ENCODE data around the gene ARID5B.

Gene ARID5B

GRCh38 chr10:62016623-62017490 is 115.4 kb downstream of the ARID5B start:
- Histone ChIP-seq H3K4me3 (ENCODE audit: low read length, poor library complexity, severe bottlenecking) (no peak overlapping the region), H3K9me2 (replicated peaks; ENCODE audit: low read depth, low read length) (no peaks in the 10 kb centered on the region), H3F3A (ENCODE audit: low read depth) (no peaks in the 10 kb centered on the region), H3K9ac (ENCODE audit: low read depth, low read length, poor library complexity, severe bottlenecking) (no peak overlapping the region), H3K79me2 (ENCODE audit: insufficient read depth, low read length) (peaks cover 86% of the 10 kb centered on the region), H4K20me1 (ENCODE audit: insufficient read depth, low read length, poor library complexity, severe bottlenecking) (peaks cover 17% of the 10 kb centered on the region), H2AFZ (ENCODE audit: low read length) (no peak overlapping the region), H3K4me1 (ENCODE audit: insufficient read depth, low read length, poor library complexity, severe bottlenecking) (peaks cover 39% of the 10 kb centered on the region), H3K36me3 (ENCODE audit: insufficient read depth, low read length) (peaks cover 63% of the 10 kb centered on the region; the same call in 1 of the 2 replicates), H3K4me2 (ENCODE audit: low read depth, low read length, poor library complexity, severe bottlenecking) (no peak overlapping the region), H3K9me3 (ENCODE audit: insufficient read depth, low read depth, low read length) (no peaks in the 10 kb centered on the region), H3K27me3 (ENCODE audit: insufficient read depth, low read length, poor library complexity, severe bottlenecking) (no peaks in the 10 kb centered on the region)
- no peak for TF ChIP-seq CTCF (conservative IDR thresholded peaks at IDR 0.05; ENCODE audit: low read length)
- no peak for TF ChIP-seq EZH2phosphoT487 (IDR thresholded peaks at IDR 0.05; ENCODE audit: borderline replicate concordance)

GRCh38 chr10:62017491-62017870 is 116.0 kb downstream of the ARID5B start:
- Histone ChIP-seq H3K4me2 (ENCODE audit: low read depth, low read length, poor library complexity, severe bottlenecking) (no peak overlapping the region), H3K4me1 (ENCODE audit: insufficient read depth, low read length, poor library complexity, severe bottlenecking) (peaks cover 44% of the 10 kb centered on the region), H3K9ac (ENCODE audit: low read depth, low read length, poor library complexity, severe bottlenecking) (no peak overlapping the region), H3K9me2 (replicated peaks; ENCODE audit: low read depth, low read length) (no peaks in the 10 kb centered on the region), H3K79me2 (ENCODE audit: insufficient read depth, low read length) (peaks cover 87% of the 10 kb centered on the region), H3K27me3 (ENCODE audit: insufficient read depth, low read length, poor library complexity, severe bottlenecking) (no peaks in the 10 kb centered on the region), H3F3A (ENCODE audit: low read depth) (no peaks in the 10 kb centered on the region), H2AFZ (ENCODE audit: low read length) (no peak overlapping the region), H3K36me3 (ENCODE audit: insufficient read depth, low read length) (peaks cover 61% of the 10 kb centered on the region; the same call in 1 of the 2 replicates), H3K4me3 (ENCODE audit: low read length, poor library complexity, severe bottlenecking) (no peak overlapping the region), H3K9me3 (ENCODE audit: insufficient read depth, low read depth, low read length) (no peaks in the 10 kb centered on the region), H4K20me1 (ENCODE audit: insufficient read depth, low read length, poor library complexity, severe bottlenecking) (peaks cover 17% of the 10 kb centered on the region)
- no peak for TF ChIP-seq CTCF (conservative IDR thresholded peaks at IDR 0.05; ENCODE audit: low read length)
- no peak for TF ChIP-seq EZH2phosphoT487 (IDR thresholded peaks at IDR 0.05; ENCODE audit: borderline replicate concordance)

- Histone ChIP-seq H3K4me1 (ENCODE audit: insufficient read depth, low read length, poor library complexity, severe bottlenecking) (peaks cover 52% of the 10 kb centered on the region), H3K9ac (ENCODE audit: low read depth, low read length, poor library complexity, severe bottlenecking) (no peak overlapping the region), H3K79me2 (ENCODE audit: insufficient read depth, low read length) (peaks cover 94% of the 10 kb centered on the region), H3K4me3 (ENCODE audit: low read length, poor library complexity, severe bottlenecking) (no peak overlapping the region), H3K9me2 (replicated peaks; ENCODE audit: low read depth, low read length) (no peaks in the 10 kb centered on the region), H3K4me2 (ENCODE audit: low read depth, low read length, poor library complexity, severe bottlenecking) (no peak overlapping the region), H3K36me3 (ENCODE audit: insufficient read depth, low read length) (peaks cover 54% of the 10 kb centered on the region; the same call in 1 of the 2 replicates), H4K20me1 (ENCODE audit: insufficient read depth, low read length, poor library complexity, severe bottlenecking) (peaks cover 17% of the 10 kb centered on the region), H3K9me3 (ENCODE audit: insufficient read depth, low read depth, low read length) (no peaks in the 10 kb centered on the region), H2AFZ (ENCODE audit: low read length) (no peak overlapping the region), H3F3A (ENCODE audit: low read depth) (no peaks in the 10 kb centered on the region), H3K27me3 (ENCODE audit: insufficient read depth, low read length, poor library complexity, severe bottlenecking) (no peaks in the 10 kb centered on the region)
- TF ChIP-seq CTCF (conservative IDR thresholded peaks at IDR 0.05; ENCODE audit: low read length), result no peak
- no peak for TF ChIP-seq EZH2phosphoT487 (IDR thresholded peaks at IDR 0.05; ENCODE audit: borderline replicate concordance)
Observed at GRCh38 chr10:62018131-62018911, 116.8 kb downstream of the ARID5B start.
